Endothelial cell (in vitro differentiated cells): Measurements from ENCODE around the gene ADAMTS4. TPM values are rescaled to one million over a fixed set of nuclear protein-coding genes. Genes with fewer than 3 reads are reported as not detected.

Experiments used
- DNase-seq: peaks from one replicate; pipeline ENCODE4 v3.0.0; 2021; ENCODE audit warnings: low spot score
- H3K27ac Mint-ChIP-seq: one replicate; pipeline ENCODE4 v1.8.0; 2021; ENCODE audit warnings: mixed read lengths, inconsistent platforms; ENCODE audit not compliant: unreplicated experiment
- H3K27me3 Mint-ChIP-seq: one replicate; pipeline ENCODE4 v1.8.0; 2021; ENCODE audit warnings: mild to moderate bottlenecking, moderate library complexity, mixed read lengths, inconsistent platforms; ENCODE audit not compliant: unreplicated experiment
- H3K36me3 Mint-ChIP-seq: one replicate; pipeline ENCODE4 v1.8.0; 2021; ENCODE audit warnings: mild to moderate bottlenecking, low read depth, mixed read lengths, inconsistent platforms; ENCODE audit not compliant: unreplicated experiment
- H3K4me1 Mint-ChIP-seq: one replicate; pipeline ENCODE4 v1.8.0; 2021; ENCODE audit warnings: mild to moderate bottlenecking, mixed read lengths, inconsistent platforms; ENCODE audit not compliant: unreplicated experiment
- H3K4me3 Mint-ChIP-seq: one replicate; pipeline ENCODE4 v1.8.0; 2021; ENCODE audit warnings: mild to moderate bottlenecking, mixed read lengths, inconsistent platforms; ENCODE audit not compliant: unreplicated experiment
- H3K9me3 Mint-ChIP-seq: one replicate; pipeline ENCODE4 v1.8.0; 2021; ENCODE audit warnings: mixed read lengths, inconsistent platforms; ENCODE audit not compliant: unreplicated experiment
- total RNA-seq: library from RNA; stranded (reverse); fragmentation: NEBNext Ultra II Directional; extraction: Animal tissue kit (Norgen Biotek cat#: 25700); gene quantifications from one replicate; pipeline ENCODE4 v1.2.1, GENCODE V29; 2021; ENCODE audit not compliant: unreplicated experiment
- TF ChIP-seq, protein P1 (sequence below): fragments of 200-600 bp; sonication (generic); IDR thresholded peaks from one replicate; pipeline ENCODE4 v1.5.0; 2021; ENCODE audit warnings: antibody characterized with exemption; ENCODE audit not compliant: unreplicated experiment

ADAMTS4 gene
- total RNA-seq, 1 donor from 2014 or later: 56.8 TPM

DNA sequence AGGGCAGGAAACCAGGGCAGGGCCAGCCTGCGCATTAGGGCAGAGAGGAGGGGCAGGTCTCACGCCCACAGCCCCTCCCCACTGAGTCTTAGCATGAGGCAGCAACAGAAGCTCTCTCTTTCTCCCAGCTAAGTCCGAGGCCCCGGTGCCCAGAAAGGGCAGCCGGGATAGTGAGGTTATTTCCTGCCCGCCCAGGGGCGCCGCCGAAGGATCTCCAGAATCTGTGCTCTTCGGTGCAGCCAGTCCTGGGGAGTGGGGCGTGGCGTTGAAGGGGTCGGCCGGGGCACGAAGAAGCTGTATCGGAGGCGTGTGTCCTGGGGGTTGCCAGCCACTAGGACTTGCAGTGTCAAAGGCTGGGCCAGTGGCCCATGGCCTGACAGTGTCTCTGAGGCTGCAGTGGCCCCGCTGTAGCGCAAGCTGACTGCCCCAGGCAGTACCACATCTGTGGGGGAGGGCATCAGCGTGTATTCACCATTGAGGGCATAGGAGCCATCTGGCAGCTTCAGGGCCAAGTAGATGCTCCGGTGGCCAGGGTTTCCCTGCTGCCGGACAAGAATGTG lies 7.8 kb downstream of the ADAMTS4 start:
- Mint-ChIP-seq H3K4me3 (no peak overlapping the region), H3K4me1 (peaks cover 69% of the 10 kb centered on the region), H3K27ac (no peak overlapping the region), H3K27me3 (peaks cover 9% of the 10 kb centered on the region), H3K9me3 (no peaks in the 10 kb centered on the region), H3K36me3 (peaks cover 25% of the 10 kb centered on the region)
- DNase-seq: no peak
- TF ChIP-seq, protein P1, sequence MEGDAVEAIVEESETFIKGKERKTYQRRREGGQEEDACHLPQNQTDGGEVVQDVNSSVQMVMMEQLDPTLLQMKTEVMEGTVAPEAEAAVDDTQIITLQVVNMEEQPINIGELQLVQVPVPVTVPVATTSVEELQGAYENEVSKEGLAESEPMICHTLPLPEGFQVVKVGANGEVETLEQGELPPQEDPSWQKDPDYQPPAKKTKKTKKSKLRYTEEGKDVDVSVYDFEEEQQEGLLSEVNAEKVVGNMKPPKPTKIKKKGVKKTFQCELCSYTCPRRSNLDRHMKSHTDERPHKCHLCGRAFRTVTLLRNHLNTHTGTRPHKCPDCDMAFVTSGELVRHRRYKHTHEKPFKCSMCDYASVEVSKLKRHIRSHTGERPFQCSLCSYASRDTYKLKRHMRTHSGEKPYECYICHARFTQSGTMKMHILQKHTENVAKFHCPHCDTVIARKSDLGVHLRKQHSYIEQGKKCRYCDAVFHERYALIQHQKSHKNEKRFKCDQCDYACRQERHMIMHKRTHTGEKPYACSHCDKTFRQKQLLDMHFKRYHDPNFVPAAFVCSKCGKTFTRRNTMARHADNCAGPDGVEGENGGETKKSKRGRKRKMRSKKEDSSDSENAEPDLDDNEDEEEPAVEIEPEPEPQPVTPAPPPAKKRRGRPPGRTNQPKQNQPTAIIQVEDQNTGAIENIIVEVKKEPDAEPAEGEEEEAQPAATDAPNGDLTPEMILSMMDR: no peak

DNA sequence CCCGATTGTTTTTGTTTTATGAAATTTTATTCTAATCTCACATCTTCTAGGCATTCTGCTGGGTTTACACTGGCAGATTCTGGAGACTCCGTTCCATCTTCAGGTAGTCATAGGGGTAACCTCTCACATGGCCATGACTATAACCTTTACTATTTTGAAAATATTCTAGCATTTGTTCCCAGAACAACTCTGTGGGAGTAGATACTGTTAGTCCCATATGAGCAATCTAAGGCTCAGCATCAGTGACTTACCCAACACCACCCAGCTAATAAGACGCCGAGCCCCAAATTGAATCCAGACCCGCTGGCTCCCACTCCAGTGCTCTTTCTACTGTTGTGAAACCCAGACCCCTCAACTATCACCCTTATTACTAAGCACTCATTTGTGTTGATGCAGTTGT lies 9.8 kb downstream of the ADAMTS4 start:
- Mint-ChIP-seq H3K4me1 (peaks cover 70% of the 10 kb centered on the region), H3K36me3 (peaks cover 16% of the 10 kb centered on the region), H3K9me3 (no peaks in the 10 kb centered on the region), H3K27ac (peak overlapping the region; percentile 72), H3K27me3 (peaks cover 3% of the 10 kb centered on the region), H3K4me3 (no peak overlapping the region)
- TF ChIP-seq, protein P1: no peak
- DNase-seq: no peak

DNA sequence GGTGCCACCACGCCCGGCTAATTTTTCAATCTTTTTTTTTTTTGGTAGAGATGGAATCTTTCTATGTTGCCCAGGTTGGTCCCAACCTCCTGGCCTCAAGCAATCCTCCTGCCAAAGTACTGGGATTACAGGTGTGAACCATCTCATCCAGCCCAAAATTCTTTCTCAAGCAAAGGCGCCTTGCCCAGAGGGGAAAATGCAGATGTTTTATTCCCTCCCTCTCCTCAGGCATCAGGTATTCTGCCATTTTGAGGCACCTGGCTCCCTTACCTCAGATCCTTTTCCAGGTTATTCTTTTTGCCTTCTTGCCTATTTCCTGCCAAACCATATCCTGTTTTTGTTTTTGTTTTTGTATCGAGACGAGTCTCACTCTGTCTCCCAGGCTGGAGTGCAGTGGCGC lies 10.5 kb downstream of the ADAMTS4 start:
- Mint-ChIP-seq H3K27me3 (peaks cover 3% of the 10 kb centered on the region), H3K9me3 (no peaks in the 10 kb centered on the region), H3K36me3 (peaks cover 16% of the 10 kb centered on the region), H3K4me3 (no peak overlapping the region), H3K27ac (peak overlapping the region; percentile 75), H3K4me1 (peaks cover 67% of the 10 kb centered on the region)
- TF ChIP-seq, protein P1: no peak
- no peak for DNase-seq

DNA sequence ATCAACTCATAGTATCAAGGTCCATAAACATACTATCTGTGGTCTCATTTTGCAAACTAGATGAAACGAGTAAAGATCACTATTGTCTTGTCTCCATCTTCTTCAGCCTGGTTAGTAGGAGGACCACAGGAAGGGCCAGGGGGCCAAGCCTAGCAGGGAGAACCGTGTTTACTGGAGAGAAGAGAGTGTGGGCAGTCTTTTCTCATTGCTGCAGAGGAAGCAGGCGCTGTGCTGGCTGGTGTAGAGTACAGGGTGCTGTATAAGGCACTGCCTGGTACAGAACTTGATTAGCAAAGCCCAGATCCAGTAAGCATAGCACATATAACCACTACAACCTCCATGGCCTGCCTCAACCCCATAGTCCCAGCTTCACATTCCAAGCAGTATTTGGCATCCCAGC lies 11.5 kb downstream of the ADAMTS4 start:
- Mint-ChIP-seq H3K9me3 (no peaks in the 10 kb centered on the region), H3K4me1 (peaks cover 59% of the 10 kb centered on the region), H3K4me3 (no peak overlapping the region), H3K27me3 (peaks cover 2% of the 10 kb centered on the region), H3K27ac (no peak overlapping the region), H3K36me3 (peaks cover 7% of the 10 kb centered on the region)
- no peak for DNase-seq
- TF ChIP-seq, protein P1: no peak

DNA sequence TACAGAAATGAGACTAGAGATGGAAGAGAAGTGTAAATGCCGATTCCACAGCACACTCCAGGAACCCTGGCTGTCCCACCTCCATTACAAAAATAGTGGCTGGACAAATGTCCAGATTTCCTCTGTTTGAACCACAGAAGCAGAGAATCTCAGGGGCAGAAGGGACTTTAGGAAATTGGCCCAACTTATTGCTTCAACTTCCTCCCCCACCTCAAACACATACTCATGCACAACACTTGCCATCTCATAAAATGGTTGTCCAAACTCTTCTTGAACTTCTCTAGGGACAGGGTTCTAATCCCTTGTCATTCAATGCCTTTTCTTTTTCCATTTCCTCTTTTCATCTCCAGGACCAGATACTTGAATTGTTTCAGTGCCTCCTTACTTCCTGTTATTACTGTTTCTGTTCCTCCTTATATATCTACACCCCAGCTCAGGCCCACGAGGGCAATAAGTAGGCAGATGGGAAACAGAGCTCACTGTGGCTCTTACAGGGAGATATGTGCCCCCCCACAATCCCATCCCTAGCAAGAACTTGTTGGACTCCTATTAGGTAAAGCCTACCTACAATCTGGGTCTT lies 13.0 kb downstream of the ADAMTS4 start:
- H3K4me3 Mint-ChIP-seq: peak overlapping the region; percentile 5
- peaks cover 2% of the 10 kb centered on the region for H3K27me3 Mint-ChIP-seq
- peaks cover 49% of the 10 kb centered on the region for H3K4me1 Mint-ChIP-seq
- peak overlapping the region; percentile 14 for H3K27ac Mint-ChIP-seq
- H3K36me3 Mint-ChIP-seq: no peaks in the 10 kb centered on the region
- no peak for DNase-seq
- no peaks in the 10 kb centered on the region for H3K9me3 Mint-ChIP-seq
- TF ChIP-seq, protein P1: no peak
